Smooth muscle cell (in vitro differentiated cells): Measurements from ENCODE around the gene ASIC1. TPM values are rescaled to one million over a fixed set of nuclear protein-coding genes. Genes with fewer than 3 reads are reported as not detected.

ENCODE experiments used
- DNase-seq: peaks from one replicate; lab custom pipeline; 2025; ENCODE audit not compliant: unreplicated experiment; lab: John Stamatoyannopoulos, UW
- H2AFZ ChIP-seq: fragments of 200-600 bp; sonication (generic); 2 replicates; pipeline ENCODE4 v1.6.0; 2016; ENCODE audit warnings: antibody characterized with exemption, low read depth, mild to moderate bottlenecking
- H3F3A ChIP-seq: fragments of 200-600 bp; sonication (generic); 2 replicates; pipeline ENCODE4 v1.6.0; 2017; ENCODE audit warnings: antibody characterized with exemption, low read depth
- H3K27ac ChIP-seq: fragments of 200-600 bp; sonication (generic); 2 replicates; pipeline ENCODE4 v1.5.1; 2016; ENCODE audit warnings: low read depth, mild to moderate bottlenecking
- H3K27me3 ChIP-seq: fragments of 200-600 bp; sonication (generic); 2 replicates; pipeline ENCODE4 v1.6.1; 2016; ENCODE audit warnings: low read depth, mild to moderate bottlenecking
- H3K36me3 ChIP-seq: fragments of 200-600 bp; sonication (generic); 2 replicates; pipeline ENCODE4 v1.5.1; 2016; ENCODE audit warnings: low read depth
- H3K4me1 ChIP-seq: fragments of 200-600 bp; sonication (generic); 2 replicates; pipeline ENCODE4 v1.5.1; 2016; ENCODE audit warnings: low read depth
- H3K4me2 ChIP-seq: fragments of 200-600 bp; sonication (generic); 2 replicates; pipeline ENCODE4 v1.6.0; 2016; ENCODE audit warnings: mild to moderate bottlenecking
- H3K4me3 ChIP-seq: fragments of 200-600 bp; sonication (generic); 2 replicates; pipeline ENCODE4 v1.5.1; 2016; ENCODE audit warnings: mild to moderate bottlenecking
- H3K79me2 ChIP-seq: fragments of 200-600 bp; sonication (generic); 2 replicates; pipeline ENCODE4 v1.6.0; 2016; ENCODE audit warnings: low read depth, mild to moderate bottlenecking
- H3K9ac ChIP-seq: fragments of 200-600 bp; sonication (generic); 2 replicates; pipeline ENCODE4 v1.6.0; 2016; ENCODE audit warnings: low read depth
- H3K9me3 ChIP-seq: fragments of 200-600 bp; sonication (generic); replicated peaks from 2 replicates; pipeline ENCODE4 v1.5.1; 2016; ENCODE audit warnings: low read depth
- H4K20me1 ChIP-seq: fragments of 200-600 bp; sonication (generic); 2 replicates; pipeline ENCODE4 v1.6.0; 2016; ENCODE audit warnings: low read depth
- CTCF ChIP-seq: fragments of 200-600 bp; sonication (generic); IDR thresholded peaks from 2 replicates; pipeline ENCODE4 v1.5.1; 2017; ENCODE audit warnings: borderline replicate concordance, mild to moderate bottlenecking, antibody characterized with exemption; ENCODE audit not compliant: insufficient read depth, poor library complexity, severe bottlenecking
- WGBS: methylation state at CpG from one replicate; pipeline ENCODE4 v1.1.7; 2016; ENCODE audit warnings: low lambda C conversion rate; 5-methylcytosine and 5-hydroxymethylcytosine counted together
- polyA plus RNA-seq: library from polyadenylated mRNA; unstranded; fragments of >200 nt; fragmentation: Nextera tagmentation; extraction: Ambion mirVana; gene quantifications from 2 replicates; pipeline ENCODE4 v1.2.1, GENCODE V29; 2016
- total RNA-seq: library from RNA; depleted of rRNA; stranded (reverse); fragments of >200 nt; gene quantifications from 2 replicates; pipeline ENCODE4 v1.2.3, GENCODE V29; 2014

Gene ASIC1
- total and polyA plus RNA-seq, 2 experiments from 2014 or later, result 0.45 to 1.5 TPM

- Histone ChIP-seq H3K79me2 (no peaks in the 10 kb centered on the region), H4K20me1 (no peaks in the 10 kb centered on the region), H3F3A (no peaks in the 10 kb centered on the region), H3K4me2 (peak overlapping the region; percentile 79), H3K27me3 (no peaks in the 10 kb centered on the region), H3K9me3 (no peaks in the 10 kb centered on the region), H3K4me1 (no peaks in the 10 kb centered on the region), H2AFZ (peak overlapping the region; percentile 79), H3K9ac (no peak overlapping the region), H3K27ac (no peak overlapping the region), H3K4me3 (peak overlapping the region; percentile 39), H3K36me3 (no peaks in the 10 kb centered on the region)
- 31% methylated on average over 20 of the region's 21 CpGs for WGBS
- no peak for DNase-seq
- TF ChIP-seq CTCF, result no peak
Measured at GRCh38 chr12:50032515-50032853, 24.9 kb upstream of the ASIC1 start.

- no peaks in the 10 kb centered on the region for H3F3A ChIP-seq
- no peaks in the 10 kb centered on the region for H3K79me2 ChIP-seq
- 14% methylated on average over 27 of the region's 37 CpGs for WGBS
- no peaks in the 10 kb centered on the region for H4K20me1 ChIP-seq
- H3K9me3 ChIP-seq, result no peaks in the 10 kb centered on the region
- no peak for TF ChIP-seq CTCF
- H3K27ac ChIP-seq, result no peak overlapping the region
- DNase-seq, result no peak
- peak overlapping the region; percentile 79 for H3K4me2 ChIP-seq
- H3K36me3 ChIP-seq, result no peaks in the 10 kb centered on the region
- H3K4me1 ChIP-seq, result no peaks in the 10 kb centered on the region
- no peak overlapping the region for H3K9ac ChIP-seq
- H3K4me3 ChIP-seq, result peak overlapping the region; percentile 39
- H3K27me3 ChIP-seq, result no peaks in the 10 kb centered on the region
- H2AFZ ChIP-seq, result peak overlapping the region; percentile 79
Measured at GRCh38 chr12:50032854-50033581, 24.4 kb upstream of the ASIC1 start.

GRCh38 chr12:50038336-50038735, 19.1 kb upstream of the ASIC1 start:
- H4K20me1 ChIP-seq, result no peaks in the 10 kb centered on the region
- no peak overlapping the region for H3K4me2 ChIP-seq
- no peak overlapping the region for H3K9ac ChIP-seq
- WGBS, result 88% methylated on average over 4 of the region's 4 CpGs
- no peak for TF ChIP-seq CTCF
- no peaks in the 10 kb centered on the region for H3F3A ChIP-seq
- no peak overlapping the region for H3K27ac ChIP-seq
- H3K36me3 ChIP-seq, result no peaks in the 10 kb centered on the region
- no peak overlapping the region for H3K4me3 ChIP-seq
- no peaks in the 10 kb centered on the region for H3K9me3 ChIP-seq
- H3K27me3 ChIP-seq, result no peaks in the 10 kb centered on the region
- no peak overlapping the region for H2AFZ ChIP-seq
- H3K4me1 ChIP-seq, result peaks cover 5% of the 10 kb centered on the region
- no peaks in the 10 kb centered on the region for H3K79me2 ChIP-seq
- DNase-seq, result no peak
